ENCODE measurements around the gene PBX2.
"Not testable (repeated sequence)": the region's sequence is repeated elsewhere in the genome, so short reads cannot be mapped to it uniquely, and the experiment has no call there.

Gene PBX2

GRCh38 chr6:32214126-32214525 lies 24.1 kb upstream of the PBX2 start:
- Histone ChIP-seq H3K9me3 (ENCODE audit: low read length) (no peaks in the 10 kb centered on the region), H3K4me3 (ENCODE audit: low read length) (no peak overlapping the region), H3K27me3 (ENCODE audit: insufficient read depth, low read length) (peaks cover 22% of the 10 kb centered on the region), H3K36me3 (ENCODE audit: insufficient read depth, low read length) (no peaks in the 10 kb centered on the region), H2AFZ (ENCODE audit: low read depth, low read length) (no peak overlapping the region), H3K4me1 (ENCODE audit: insufficient read depth, low read length) (no peaks in the 10 kb centered on the region)

- Histone ChIP-seq H3K4me1 (ENCODE audit: insufficient read depth, low read length) (no peaks in the 10 kb centered on the region), H3K36me3 (ENCODE audit: insufficient read depth, low read length) (no peaks in the 10 kb centered on the region), H3K9me3 (ENCODE audit: low read length) (no peaks in the 10 kb centered on the region), H3K27me3 (ENCODE audit: insufficient read depth, low read length) (peaks cover 22% of the 10 kb centered on the region), H2AFZ (ENCODE audit: low read depth, low read length) (no peak overlapping the region), H3K4me3 (ENCODE audit: low read length) (no peak overlapping the region)
Observed at GRCh38 chr6:32213649-32214048, 23.6 kb upstream of the PBX2 start.

GRCh38 chr6:32212076-32212760 lies 22.2 kb upstream of the PBX2 start:
- Histone ChIP-seq H3K9me3 (ENCODE audit: low read length) (no peaks in the 10 kb centered on the region), H3K36me3 (ENCODE audit: insufficient read depth, low read length) (no peaks in the 10 kb centered on the region), H2AFZ (ENCODE audit: low read depth, low read length) (no peak overlapping the region), H3K27me3 (ENCODE audit: insufficient read depth, low read length) (peaks cover 18% of the 10 kb centered on the region), H3K4me1 (ENCODE audit: insufficient read depth, low read length) (no peaks in the 10 kb centered on the region), H3K4me3 (ENCODE audit: low read length) (no peak overlapping the region)

DNA sequence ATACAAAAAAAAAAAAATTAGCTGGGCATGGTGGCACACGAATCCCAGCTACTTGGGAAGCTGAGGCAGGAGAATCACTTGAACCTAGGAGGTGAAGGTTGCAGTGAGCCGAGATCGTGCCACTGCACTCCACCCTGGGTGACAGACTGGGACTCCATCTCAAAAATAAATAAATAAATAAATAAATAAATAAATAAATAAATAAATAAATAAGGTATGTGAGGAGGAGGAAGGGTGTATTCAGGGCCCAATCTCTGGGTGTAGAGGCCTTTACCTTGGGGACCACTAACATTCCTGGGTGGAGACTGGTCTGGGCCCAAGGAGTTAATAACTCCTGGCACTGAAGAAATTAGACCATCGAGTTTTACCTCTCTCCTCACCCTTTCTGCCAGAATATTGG lies 21.4 kb upstream of the PBX2 start:
- not testable (repeated sequence) for H3K36me3 ChIP-seq (ENCODE audit: insufficient read depth, low read length); H2AFZ ChIP-seq (ENCODE audit: low read depth, low read length); H3K9me3 ChIP-seq (ENCODE audit: low read length); H3K4me1 ChIP-seq (ENCODE audit: insufficient read depth, low read length); H3K4me3 ChIP-seq (ENCODE audit: low read length)
- peaks cover 18% of the 10 kb centered on the region for H3K27me3 ChIP-seq (ENCODE audit: insufficient read depth, low read length)

- Histone ChIP-seq H3K4me1 (ENCODE audit: insufficient read depth, low read length) (no peaks in the 10 kb centered on the region), H3K36me3 (ENCODE audit: insufficient read depth, low read length) (no peaks in the 10 kb centered on the region), H2AFZ (ENCODE audit: low read depth, low read length) (no peak overlapping the region), H3K9me3 (ENCODE audit: low read length) (no peaks in the 10 kb centered on the region), H3K4me3 (ENCODE audit: low read length) (no peak overlapping the region), H3K27me3 (ENCODE audit: insufficient read depth, low read length) (peaks cover 17% of the 10 kb centered on the region)
Observed at GRCh38 chr6:32210191-32210601, 20.2 kb upstream of the PBX2 start.

DNA sequence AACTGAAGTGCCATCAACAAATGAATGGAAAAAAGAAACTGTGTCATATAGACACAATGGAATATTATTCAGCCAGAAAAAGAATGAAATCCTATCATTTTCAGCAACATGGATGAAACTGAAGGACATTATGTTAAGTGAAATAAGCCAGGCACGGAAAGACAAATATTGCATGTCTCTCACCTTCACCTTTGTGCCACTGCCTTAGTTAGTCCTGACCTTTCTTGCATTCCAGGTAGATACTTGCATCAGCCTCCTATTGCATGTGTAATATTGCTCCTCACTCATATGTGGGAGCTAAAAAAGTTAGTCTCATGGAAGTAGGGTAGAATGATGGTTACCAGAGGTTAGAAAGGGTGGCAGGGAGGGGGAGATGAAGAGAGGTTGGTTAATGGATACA lies 19.0 kb upstream of the PBX2 start:
- H3K4me3 ChIP-seq (ENCODE audit: low read length) = no peak overlapping the region
- peaks cover 2% of the 10 kb centered on the region for H3K4me1 ChIP-seq (ENCODE audit: insufficient read depth, low read length)
- no peak overlapping the region for H2AFZ ChIP-seq (ENCODE audit: low read depth, low read length)
- no peaks in the 10 kb centered on the region for H3K9me3 ChIP-seq (ENCODE audit: low read length)
- no peaks in the 10 kb centered on the region for H3K36me3 ChIP-seq (ENCODE audit: insufficient read depth, low read length)
- peaks cover 13% of the 10 kb centered on the region for H3K27me3 ChIP-seq (ENCODE audit: insufficient read depth, low read length)

DNA sequence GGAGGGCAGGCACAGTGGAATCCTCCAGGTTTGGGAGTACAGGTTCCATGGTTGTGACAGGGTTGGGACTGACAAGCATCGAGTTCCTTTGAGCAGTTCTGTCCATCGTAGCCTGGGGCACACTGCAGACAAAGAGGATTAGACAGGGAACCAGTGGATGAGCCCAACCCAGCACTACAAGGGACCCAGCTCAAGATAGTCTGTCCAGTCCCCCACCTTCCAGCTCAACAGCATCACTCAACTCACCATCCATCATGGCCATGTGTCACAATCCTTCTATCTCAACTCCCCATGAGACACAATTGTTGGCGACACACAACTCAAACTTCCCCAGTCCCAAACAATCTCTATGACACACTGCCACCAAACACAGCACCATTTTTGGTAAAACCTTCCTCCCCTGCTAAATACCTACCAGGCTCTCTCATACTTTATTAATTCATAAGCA lies 14.3 kb upstream of the PBX2 start:
- no peaks in the 10 kb centered on the region for H3K9me3 ChIP-seq (ENCODE audit: low read length)
- no peaks in the 10 kb centered on the region for H3K36me3 ChIP-seq (ENCODE audit: insufficient read depth, low read length)
- H2AFZ ChIP-seq (ENCODE audit: low read depth, low read length) = no peak overlapping the region
- no peak overlapping the region for H3K4me3 ChIP-seq (ENCODE audit: low read length)
- H3K27me3 ChIP-seq (ENCODE audit: insufficient read depth, low read length) = no peaks in the 10 kb centered on the region
- H3K4me1 ChIP-seq (ENCODE audit: insufficient read depth, low read length) = peaks cover 15% of the 10 kb centered on the region

DNA sequence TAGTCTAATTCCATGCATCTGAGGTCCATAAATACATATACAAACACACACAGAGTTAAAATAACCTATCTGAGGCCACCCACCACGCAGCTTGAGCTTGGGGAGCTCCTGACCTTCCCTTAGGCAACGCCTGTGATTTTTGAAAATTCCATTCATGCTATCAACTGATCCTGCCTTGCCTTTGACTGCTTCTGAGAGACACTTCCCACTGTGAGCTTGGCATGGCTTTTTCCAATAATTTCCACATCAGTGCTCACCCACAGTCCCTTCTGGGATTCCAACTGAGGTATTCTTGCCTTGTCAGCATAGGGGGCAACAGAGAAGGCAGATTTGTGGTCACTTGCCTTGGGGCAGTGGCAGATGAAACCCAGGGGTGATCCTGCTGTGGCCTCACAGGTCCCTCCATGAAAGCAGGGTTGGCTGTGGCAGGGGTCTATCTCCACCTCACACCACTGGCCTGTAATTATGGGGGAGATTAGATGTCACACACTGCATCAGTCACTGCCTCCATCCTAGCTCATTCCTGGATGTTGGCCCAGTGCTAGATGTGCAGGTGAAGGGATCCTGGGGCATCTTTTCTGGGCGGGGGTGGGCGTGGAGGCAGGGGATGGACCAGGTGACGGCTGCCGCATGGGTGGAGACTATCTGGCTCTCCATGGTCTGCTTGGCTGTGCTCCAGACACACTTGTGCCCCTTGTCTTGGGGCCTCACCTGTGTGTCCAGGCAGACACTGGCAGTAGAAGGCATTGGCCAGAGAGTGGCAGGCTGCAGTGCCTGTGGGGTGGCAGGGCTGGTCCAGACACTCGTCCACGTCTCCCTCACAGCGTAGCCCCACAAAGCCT lies 13.6 kb upstream of the PBX2 start:
- Histone ChIP-seq H3K27me3 (ENCODE audit: insufficient read depth, low read length) (no peaks in the 10 kb centered on the region), H3K9me3 (ENCODE audit: low read length) (no peaks in the 10 kb centered on the region), H3K36me3 (ENCODE audit: insufficient read depth, low read length) (no peaks in the 10 kb centered on the region), H2AFZ (ENCODE audit: low read depth, low read length) (no peak overlapping the region), H3K4me1 (ENCODE audit: insufficient read depth, low read length) (peaks cover 15% of the 10 kb centered on the region), H3K4me3 (ENCODE audit: low read length) (no peak overlapping the region)

GRCh38 chr6:32202186-32202585 lies 12.2 kb upstream of the PBX2 start:
- Histone ChIP-seq H3K4me1 (ENCODE audit: insufficient read depth, low read length) (peaks cover 16% of the 10 kb centered on the region), H3K4me3 (ENCODE audit: low read length) (no peak overlapping the region)

GRCh38 chr6:32200711-32201475 lies 10.9 kb upstream of the PBX2 start:
- no peaks in the 10 kb centered on the region for H3K27me3 ChIP-seq (ENCODE audit: insufficient read depth, low read length)
- H2AFZ ChIP-seq (ENCODE audit: low read depth, low read length) = no peak overlapping the region
- H3K36me3 ChIP-seq (ENCODE audit: insufficient read depth, low read length) = no peaks in the 10 kb centered on the region
- peaks cover 26% of the 10 kb centered on the region for H3K4me1 ChIP-seq (ENCODE audit: insufficient read depth, low read length)
- H3K4me3 ChIP-seq (ENCODE audit: low read length) = no peak overlapping the region
- H3K9me3 ChIP-seq (ENCODE audit: low read length) = no peaks in the 10 kb centered on the region

More at GRCh38 chr6:32202186-32202585, 12.2 kb upstream of the PBX2 start:
- no peaks in the 10 kb centered on the region for H3K9me3 ChIP-seq (ENCODE audit: low read length)
- no peaks in the 10 kb centered on the region for H3K36me3 ChIP-seq (ENCODE audit: insufficient read depth, low read length)
- H3K27me3 ChIP-seq (ENCODE audit: insufficient read depth, low read length) = no peaks in the 10 kb centered on the region
- no peak overlapping the region for H2AFZ ChIP-seq (ENCODE audit: low read depth, low read length)

GRCh38 chr6:32198866-32199265 lies 8.9 kb upstream of the PBX2 start:
- Histone ChIP-seq H3K9me3 (ENCODE audit: low read length) (no peaks in the 10 kb centered on the region), H3K36me3 (ENCODE audit: insufficient read depth, low read length) (no peaks in the 10 kb centered on the region), H3K4me3 (ENCODE audit: low read length) (no peak overlapping the region), H3K27me3 (ENCODE audit: insufficient read depth, low read length) (no peaks in the 10 kb centered on the region), H3K4me1 (ENCODE audit: insufficient read depth, low read length) (peaks cover 35% of the 10 kb centered on the region), H2AFZ (ENCODE audit: low read depth, low read length) (no peak overlapping the region)

GRCh38 chr6:32198345-32198696 lies 8.3 kb upstream of the PBX2 start:
- Histone ChIP-seq H3K36me3 (ENCODE audit: insufficient read depth, low read length) (no peaks in the 10 kb centered on the region), H3K4me3 (ENCODE audit: low read length) (no peak overlapping the region), H3K4me1 (ENCODE audit: insufficient read depth, low read length) (peaks cover 29% of the 10 kb centered on the region), H3K9me3 (ENCODE audit: low read length) (no peaks in the 10 kb centered on the region), H2AFZ (ENCODE audit: low read depth, low read length) (no peak overlapping the region), H3K27me3 (ENCODE audit: insufficient read depth, low read length) (no peaks in the 10 kb centered on the region)
